ENCODE data around the gene LRRTM4.

Gene LRRTM4

DNA sequence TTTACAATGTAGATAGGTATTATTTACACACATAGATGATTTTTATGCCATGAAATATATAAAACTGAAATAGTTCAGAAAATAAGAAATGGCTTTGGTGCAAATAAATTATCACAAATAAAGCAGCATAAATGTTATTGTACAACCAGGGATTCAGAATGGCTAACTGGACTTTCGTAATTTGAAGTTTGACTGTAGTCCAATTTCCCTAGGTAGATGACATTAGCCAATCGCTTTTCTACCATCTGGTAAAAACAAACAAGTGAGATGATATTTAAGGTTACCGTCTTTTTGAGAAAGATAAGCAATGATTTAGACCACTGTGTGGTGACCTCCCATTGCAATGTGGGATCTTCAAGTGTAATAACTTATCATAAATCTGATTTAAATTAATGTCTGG lies 400.7 kb downstream of the LRRTM4 start:
- no peak for DNase-seq
- H3K36me3 ChIP-seq (ENCODE audit: control insufficient read depth in 4 of 4, insufficient read depth in 4 of 4, low read length in 3 of 4), result no peaks in the 10 kb centered on the region
- CTCF ChIA-PET, result no interaction called here
- no peak overlapping the region for H3K27ac ChIP-seq (ENCODE audit: insufficient read depth in 1 of 2, low read depth in 1 of 2, low read length in 2 of 2, poor library complexity in 1 of 2, severe bottlenecking in 2 of 2)
- no peak overlapping the region for H3K4me3 ChIP-seq (ENCODE audit: control insufficient read depth in 1 of 7, extremely low read depth in 1 of 7, insufficient read depth in 4 of 7, low read depth in 2 of 7, low read length in 6 of 7)
- WGBS (ENCODE audit: insufficient coverage), result 94% methylated on average over 2 of the region's 3 CpGs
- POLR2A ChIA-PET, result no interaction called here
- H3K9me3 ChIP-seq (ENCODE audit: control extremely low read depth in 1 of 5, control insufficient read depth in 4 of 5, insufficient read depth in 2 of 5, low read depth in 1 of 5, low read length in 4 of 5), result no peaks in the 10 kb centered on the region
- H3K4me1 ChIP-seq (ENCODE audit: control extremely low read depth in 1 of 4, control insufficient read depth in 4 of 4, insufficient read depth in 4 of 4, low read length in 3 of 4), result no peaks in the 10 kb centered on the region
- H3K27me3 ChIP-seq (replicated peaks in 2 of 5; ENCODE audit: control insufficient read depth in 4 of 5, insufficient read depth in 5 of 5, low read length in 4 of 5), result no peaks in the 10 kb centered on the region

DNA sequence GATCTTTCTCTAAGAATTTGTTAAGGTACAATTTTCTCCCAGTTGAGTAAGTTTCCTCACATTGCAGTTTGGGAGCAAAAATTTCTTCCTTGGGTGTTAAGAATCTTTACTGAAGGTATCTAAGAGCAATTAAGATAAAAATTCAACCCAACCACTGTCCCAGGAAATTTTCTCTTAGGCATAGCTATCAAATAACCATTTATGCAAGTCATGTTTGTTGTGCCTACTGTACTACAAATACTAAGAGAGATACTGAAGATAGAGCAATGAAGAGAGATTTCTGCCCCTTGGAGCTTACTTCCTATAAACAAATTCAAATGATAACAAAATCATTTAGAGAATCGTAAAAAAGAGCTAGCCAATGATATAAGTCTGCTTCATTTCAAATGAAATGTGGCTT lies 402.8 kb downstream of the LRRTM4 start:
- Histone ChIP-seq H3K27ac (ENCODE audit: insufficient read depth in 1 of 2, low read depth in 1 of 2, low read length in 2 of 2, poor library complexity in 1 of 2, severe bottlenecking in 2 of 2) (no peak overlapping the region), H3K4me3 (ENCODE audit: control insufficient read depth in 1 of 7, extremely low read depth in 1 of 7, insufficient read depth in 4 of 7, low read depth in 2 of 7, low read length in 6 of 7) (no peak overlapping the region), H3K36me3 (ENCODE audit: control insufficient read depth in 4 of 4, insufficient read depth in 4 of 4, low read length in 3 of 4) (no peaks in the 10 kb centered on the region), H3K4me1 (ENCODE audit: control extremely low read depth in 1 of 4, control insufficient read depth in 4 of 4, insufficient read depth in 4 of 4, low read length in 3 of 4) (no peaks in the 10 kb centered on the region), H3K27me3 (replicated peaks in 2 of 5; ENCODE audit: control insufficient read depth in 4 of 5, insufficient read depth in 5 of 5, low read length in 4 of 5) (no peaks in the 10 kb centered on the region), H3K9me3 (ENCODE audit: control extremely low read depth in 1 of 5, control insufficient read depth in 4 of 5, insufficient read depth in 2 of 5, low read depth in 1 of 5, low read length in 4 of 5) (no peaks in the 10 kb centered on the region)
- CTCF ChIA-PET, result no interaction called here
- POLR2A ChIA-PET, result no interaction called here
- no peak for DNase-seq
- WGBS (ENCODE audit: insufficient coverage), result no CpG with 5 or more reads among the region's 1 CpG

DNA sequence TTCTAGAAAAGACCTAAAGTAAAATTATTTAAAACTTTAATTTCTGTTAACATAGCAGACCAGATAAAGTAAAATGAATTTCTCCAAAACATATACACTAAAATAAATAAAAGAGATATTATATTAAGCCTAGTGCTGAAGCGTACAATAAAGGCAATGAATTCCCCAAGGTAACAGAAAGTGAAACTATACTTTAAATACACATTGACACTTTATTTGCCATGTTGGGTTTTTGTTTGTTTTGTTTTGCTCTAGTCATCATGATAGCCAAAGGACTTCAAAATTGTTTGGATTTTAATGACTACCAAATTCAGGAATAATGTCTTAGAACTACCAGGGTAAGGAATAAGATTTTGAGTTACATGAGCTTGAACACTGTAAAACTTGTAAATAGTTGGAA lies 413.3 kb downstream of the LRRTM4 start:
- WGBS (ENCODE audit: insufficient coverage), result no CpG with 5 or more reads among the region's 1 CpG
- ChIA-PET POLR2A (no interaction called here), CTCF (no interaction called here)
- DNase-seq, result no peak
- no peaks in the 10 kb centered on the region for H3K27me3 ChIP-seq (replicated peaks in 2 of 5; ENCODE audit: control insufficient read depth in 4 of 5, insufficient read depth in 5 of 5, low read length in 4 of 5)
- H3K9me3 ChIP-seq (ENCODE audit: control extremely low read depth in 1 of 5, control insufficient read depth in 4 of 5, insufficient read depth in 2 of 5, low read depth in 1 of 5, low read length in 4 of 5), result no peaks in the 10 kb centered on the region
- no peaks in the 10 kb centered on the region for H3K36me3 ChIP-seq (ENCODE audit: control insufficient read depth in 4 of 4, insufficient read depth in 4 of 4, low read length in 3 of 4)
- H3K27ac ChIP-seq (ENCODE audit: insufficient read depth in 1 of 2, low read depth in 1 of 2, low read length in 2 of 2, poor library complexity in 1 of 2, severe bottlenecking in 2 of 2), result no peak overlapping the region
- H3K4me3 ChIP-seq (ENCODE audit: control insufficient read depth in 1 of 7, extremely low read depth in 1 of 7, insufficient read depth in 4 of 7, low read depth in 2 of 7, low read length in 6 of 7), result no peak overlapping the region
- H3K4me1 ChIP-seq (ENCODE audit: control extremely low read depth in 1 of 4, control insufficient read depth in 4 of 4, insufficient read depth in 4 of 4, low read length in 3 of 4), result no peaks in the 10 kb centered on the region

DNA sequence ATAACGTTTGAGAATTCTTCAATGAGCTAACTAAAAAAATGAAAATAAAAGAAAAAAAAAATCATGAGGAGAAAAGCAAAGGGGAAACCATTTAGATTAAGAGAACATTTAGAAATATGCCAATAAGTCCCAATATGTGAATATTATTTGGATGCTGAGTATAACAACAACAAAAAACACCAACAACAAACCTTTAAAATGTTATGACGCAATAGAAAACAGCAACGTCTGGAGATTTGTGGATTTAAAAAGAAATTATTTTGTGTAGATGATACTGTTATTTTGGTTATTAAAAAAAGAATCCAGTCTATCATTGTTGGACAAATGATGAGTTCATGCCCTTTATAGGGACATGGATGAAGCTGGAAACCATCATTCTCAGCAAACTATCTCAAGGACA lies 417.2 kb downstream of the LRRTM4 start:
- WGBS (ENCODE audit: insufficient coverage), result no CpG with 5 or more reads among the region's 3 CpGs
- H3K4me3 ChIP-seq (ENCODE audit: control insufficient read depth in 1 of 7, extremely low read depth in 1 of 7, insufficient read depth in 4 of 7, low read depth in 2 of 7, low read length in 6 of 7), result no peak overlapping the region
- no peaks in the 10 kb centered on the region for H3K27me3 ChIP-seq (replicated peaks in 2 of 5; ENCODE audit: control insufficient read depth in 4 of 5, insufficient read depth in 5 of 5, low read length in 4 of 5)
- H3K4me1 ChIP-seq (ENCODE audit: control extremely low read depth in 1 of 4, control insufficient read depth in 4 of 4, insufficient read depth in 4 of 4, low read length in 3 of 4), result no peaks in the 10 kb centered on the region
- CTCF ChIA-PET, result no interaction called here
- H3K27ac ChIP-seq (ENCODE audit: insufficient read depth in 1 of 2, low read depth in 1 of 2, low read length in 2 of 2, poor library complexity in 1 of 2, severe bottlenecking in 2 of 2), result no peak overlapping the region
- no peaks in the 10 kb centered on the region for H3K36me3 ChIP-seq (ENCODE audit: control insufficient read depth in 4 of 4, insufficient read depth in 4 of 4, low read length in 3 of 4)
- POLR2A ChIA-PET, result no interaction called here
- DNase-seq, result no peak
- H3K9me3 ChIP-seq (ENCODE audit: control extremely low read depth in 1 of 5, control insufficient read depth in 4 of 5, insufficient read depth in 2 of 5, low read depth in 1 of 5, low read length in 4 of 5), result no peaks in the 10 kb centered on the region

GRCh38 chr2:77104554-77104953 lies 417.6 kb downstream of the LRRTM4 start:
- Histone ChIP-seq H3K4me3 (ENCODE audit: control insufficient read depth in 1 of 7, extremely low read depth in 1 of 7, insufficient read depth in 4 of 7, low read depth in 2 of 7, low read length in 6 of 7) (no peak overlapping the region), H3K27me3 (replicated peaks in 2 of 5; ENCODE audit: control insufficient read depth in 4 of 5, insufficient read depth in 5 of 5, low read length in 4 of 5) (no peaks in the 10 kb centered on the region), H3K9me3 (ENCODE audit: control extremely low read depth in 1 of 5, control insufficient read depth in 4 of 5, insufficient read depth in 2 of 5, low read depth in 1 of 5, low read length in 4 of 5) (no peaks in the 10 kb centered on the region), H3K27ac (ENCODE audit: insufficient read depth in 1 of 2, low read depth in 1 of 2, low read length in 2 of 2, poor library complexity in 1 of 2, severe bottlenecking in 2 of 2) (no peak overlapping the region), H3K36me3 (ENCODE audit: control insufficient read depth in 4 of 4, insufficient read depth in 4 of 4, low read length in 3 of 4) (no peaks in the 10 kb centered on the region), H3K4me1 (ENCODE audit: control extremely low read depth in 1 of 4, control insufficient read depth in 4 of 4, insufficient read depth in 4 of 4, low read length in 3 of 4) (no peaks in the 10 kb centered on the region)
- ChIA-PET POLR2A (no interaction called here), CTCF (no interaction called here)
- DNase-seq, result no peak
- WGBS (ENCODE audit: insufficient coverage), result 63% methylated on average over 6 of the region's 6 CpGs

GRCh38 chr2:77102927-77103326 lies 419.2 kb downstream of the LRRTM4 start:
- ChIA-PET POLR2A (no interaction called here), CTCF (no interaction called here)
- no peaks in the 10 kb centered on the region for H3K9me3 ChIP-seq (ENCODE audit: control extremely low read depth in 1 of 5, control insufficient read depth in 4 of 5, insufficient read depth in 2 of 5, low read depth in 1 of 5, low read length in 4 of 5)
- H3K4me1 ChIP-seq (ENCODE audit: control extremely low read depth in 1 of 4, control insufficient read depth in 4 of 4, insufficient read depth in 4 of 4, low read length in 3 of 4), result no peaks in the 10 kb centered on the region
- no peak overlapping the region for H3K27ac ChIP-seq (ENCODE audit: insufficient read depth in 1 of 2, low read depth in 1 of 2, low read length in 2 of 2, poor library complexity in 1 of 2, severe bottlenecking in 2 of 2)
- H3K27me3 ChIP-seq (replicated peaks in 2 of 5; ENCODE audit: control insufficient read depth in 4 of 5, insufficient read depth in 5 of 5, low read length in 4 of 5), result no peaks in the 10 kb centered on the region
- 83% methylated on average over 1 of the region's 2 CpGs for WGBS (ENCODE audit: insufficient coverage)
- no peaks in the 10 kb centered on the region for H3K36me3 ChIP-seq (ENCODE audit: control insufficient read depth in 4 of 4, insufficient read depth in 4 of 4, low read length in 3 of 4)
- DNase-seq, result no peak
- H3K4me3 ChIP-seq (ENCODE audit: control insufficient read depth in 1 of 7, extremely low read depth in 1 of 7, insufficient read depth in 4 of 7, low read depth in 2 of 7, low read length in 6 of 7), result no peak overlapping the region

- Histone ChIP-seq H3K9me3 (ENCODE audit: control extremely low read depth in 1 of 5, control insufficient read depth in 4 of 5, insufficient read depth in 2 of 5, low read depth in 1 of 5, low read length in 4 of 5) (no peaks in the 10 kb centered on the region), H3K27me3 (replicated peaks in 2 of 5; ENCODE audit: control insufficient read depth in 4 of 5, insufficient read depth in 5 of 5, low read length in 4 of 5) (no peaks in the 10 kb centered on the region), H3K27ac (ENCODE audit: insufficient read depth in 1 of 2, low read depth in 1 of 2, low read length in 2 of 2, poor library complexity in 1 of 2, severe bottlenecking in 2 of 2) (no peak overlapping the region), H3K4me3 (ENCODE audit: control insufficient read depth in 1 of 7, extremely low read depth in 1 of 7, insufficient read depth in 4 of 7, low read depth in 2 of 7, low read length in 6 of 7) (no peak overlapping the region), H3K4me1 (ENCODE audit: control extremely low read depth in 1 of 4, control insufficient read depth in 4 of 4, insufficient read depth in 4 of 4, low read length in 3 of 4) (no peaks in the 10 kb centered on the region), H3K36me3 (ENCODE audit: control insufficient read depth in 4 of 4, insufficient read depth in 4 of 4, low read length in 3 of 4) (no peaks in the 10 kb centered on the region)
- DNase-seq, result no peak
- 80% methylated on average over 6 of the region's 8 CpGs for WGBS (ENCODE audit: insufficient coverage)
- CTCF ChIA-PET, result no interaction called here
- POLR2A ChIA-PET, result no interaction called here
These were observed 420.3 kb downstream of the LRRTM4 start for GRCh38 chr2:77101796-77102452.
